Sigmoid colon (tissue), 4 donors: ENCODE results near the gene DCDC1.

ENCODE experiments used
- EP300 ChIP-seq, 4 donors: sonication (generic); formaldehyde crosslinking; IDR thresholded peaks; one replicate each; pipeline ENCODE4 v1.6.1; 2017; ENCODE audit warnings: antibody characterized with exemption in 4 of 4
- POLR2A ChIP-seq, 2 donors: fragments of 450-650 bp; IDR thresholded peaks; one replicate each; pipeline ENCODE4 v1.6.1; 2016; ENCODE audit warnings: antibody characterized with exemption in 2 of 2, mild to moderate bottlenecking in 2 of 2, moderate library complexity in 2 of 2

DNA sequence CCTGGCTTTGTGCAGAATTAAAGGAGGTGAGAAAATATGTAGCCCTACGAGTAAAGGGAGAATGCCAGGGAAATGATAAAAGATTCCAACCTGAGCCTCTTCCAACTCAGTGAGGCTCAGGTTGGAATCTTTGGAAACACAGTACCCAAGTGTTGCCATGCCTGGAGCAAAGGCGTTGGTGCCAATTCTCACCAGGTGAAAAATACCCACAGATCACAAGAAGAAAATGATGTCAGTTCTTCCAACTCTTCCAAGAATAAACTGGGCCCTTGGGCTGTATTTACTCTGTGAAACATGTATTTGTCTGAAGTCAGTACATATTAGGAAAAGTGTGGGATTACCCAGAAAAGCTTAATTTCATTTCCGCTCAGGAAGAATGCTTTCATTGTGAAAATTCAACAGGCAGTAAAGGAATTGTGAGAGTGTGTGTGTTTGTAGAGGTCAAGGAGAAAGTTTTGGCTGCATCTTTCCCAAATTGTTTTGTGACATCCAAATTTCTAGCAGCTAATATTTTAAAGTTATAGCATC, 548.0 kb downstream of the DCDC1 start:
- TF ChIP-seq POLR2A (IDR thresholded peaks at IDR 0.05) (no peak), EP300 (IDR thresholded peaks at IDR 0.05) (no peak)
